UCSD-AML1 (cell line): ENCODE results near the gene ADAMTS12.
"Not testable (repeated sequence)": the region's sequence is repeated elsewhere in the genome, so short reads cannot be mapped to it uniquely, and the experiment has no call there.

ENCODE experiments used
- DNase-seq: peaks from one replicate; lab custom pipeline; 2025; ENCODE audit not compliant: unreplicated experiment; lab: John Stamatoyannopoulos, UW

The ADAMTS12 gene

GRCh38 chr5:33903118-33903517 is 11.3 kb upstream of the ADAMTS12 start:
- DNase-seq, result no peak

GRCh38 chr5:33901156-33901555 is 9.4 kb upstream of the ADAMTS12 start:
- no peak for DNase-seq

- no peak for DNase-seq
These were observed 2.8 kb upstream of the ADAMTS12 start for GRCh38 chr5:33894566-33894965.

- DNase-seq, result no peak
These were observed 889 bp upstream of the ADAMTS12 start for GRCh38 chr5:33892620-33893137.

GRCh38 chr5:33891446-33891787 is 373 bp downstream of the ADAMTS12 start:
- no peak for DNase-seq

- no peak for DNase-seq
These were observed 1.4 kb downstream of the ADAMTS12 start for GRCh38 chr5:33890131-33891032.

GRCh38 chr5:33888587-33888986 is 3.2 kb downstream of the ADAMTS12 start:
- no peak for DNase-seq

GRCh38 chr5:33887268-33887667 is 4.5 kb downstream of the ADAMTS12 start:
- DNase-seq, result no peak

GRCh38 chr5:33886283-33886682 is 5.5 kb downstream of the ADAMTS12 start:
- no peak for DNase-seq

GRCh38 chr5:33885679-33886078 is 6.1 kb downstream of the ADAMTS12 start:
- DNase-seq, result no peak

- no peak for DNase-seq
These were observed 8.3 kb downstream of the ADAMTS12 start for GRCh38 chr5:33883482-33883881.

GRCh38 chr5:33880319-33880718 is 11.5 kb downstream of the ADAMTS12 start:
- no peak for DNase-seq

- no peak for DNase-seq
These were observed 14.3 kb downstream of the ADAMTS12 start for GRCh38 chr5:33877449-33877848.

GRCh38 chr5:33867241-33867640 is 24.5 kb downstream of the ADAMTS12 start:
- DNase-seq, result no peak

GRCh38 chr5:33859177-33859576 is 32.6 kb downstream of the ADAMTS12 start:
- DNase-seq, result not testable (repeated sequence)

- DNase-seq, result no peak
These were observed 34.8 kb downstream of the ADAMTS12 start for GRCh38 chr5:33857037-33857436.

GRCh38 chr5:33855396-33855795 is 36.4 kb downstream of the ADAMTS12 start:
- DNase-seq, result no peak

GRCh38 chr5:33854733-33855151 is 37.0 kb downstream of the ADAMTS12 start:
- DNase-seq, result no peak

- no peak for DNase-seq
These were observed 39.0 kb downstream of the ADAMTS12 start for GRCh38 chr5:33852837-33853236.

GRCh38 chr5:33852319-33852718 is 39.5 kb downstream of the ADAMTS12 start:
- DNase-seq, result no peak

- peak; percentile 42 for DNase-seq
These were observed 41.6 kb downstream of the ADAMTS12 start for GRCh38 chr5:33850100-33850594.

GRCh38 chr5:33848554-33848953 is 43.2 kb downstream of the ADAMTS12 start:
- DNase-seq, result no peak
